ENCODE data around the gene FAM32A.

- TF ChIP-seq YY1 (IDR thresholded peaks at IDR 0.05; ENCODE audit: insufficient read depth, insufficient read length) (no peak), ZNF274 (IDR thresholded peaks at IDR 0.05; ENCODE audit: low read depth, low read length) (no peak)
These were observed 49.6 kb upstream of the FAM32A start for GRCh38 chr19:16135430-16136127.
